ENCODE results near the gene CYB5D1.
A peak's percentile ranks its signal among the peaks of the same experiment; 100 is the strongest.

Gene CYB5D1

DNA sequence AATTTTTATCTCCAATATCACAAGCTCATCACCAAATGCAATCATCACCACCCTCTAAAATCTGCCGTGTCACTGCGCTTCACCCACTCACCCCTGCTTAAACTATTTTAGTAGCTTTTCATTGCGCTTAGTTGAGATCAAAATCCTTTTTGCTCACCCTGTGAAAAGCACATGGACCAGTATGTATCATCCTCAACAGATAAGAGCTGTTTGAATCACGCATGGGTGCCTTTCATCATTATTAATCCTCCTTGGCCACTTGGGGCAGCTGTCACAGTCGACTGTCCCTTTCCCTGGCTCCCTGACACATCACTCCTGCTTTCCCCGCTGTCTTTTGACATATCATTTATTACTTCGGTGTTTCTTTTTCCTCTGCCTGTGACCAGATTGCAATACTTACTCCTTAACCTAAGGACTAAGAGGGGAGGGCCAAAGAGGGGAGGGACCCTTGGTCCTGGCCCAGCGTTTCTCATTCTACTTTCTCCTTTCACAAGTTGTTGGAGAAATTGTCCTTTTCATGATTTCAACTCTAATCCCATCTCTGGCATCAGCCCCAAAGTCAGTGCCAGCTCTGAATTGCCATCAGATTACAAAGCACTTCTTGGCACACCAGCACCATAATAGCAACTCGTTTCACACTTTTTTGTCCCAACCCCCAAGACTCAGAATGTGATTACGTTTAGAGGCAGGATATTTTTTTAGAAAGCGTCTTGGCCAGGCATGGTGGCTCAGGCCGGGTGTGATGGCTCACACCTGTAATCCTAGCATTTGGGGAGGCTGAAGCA lies 32.4 kb upstream of the CYB5D1 start:
- TF ChIP-seq, protein P1, sequence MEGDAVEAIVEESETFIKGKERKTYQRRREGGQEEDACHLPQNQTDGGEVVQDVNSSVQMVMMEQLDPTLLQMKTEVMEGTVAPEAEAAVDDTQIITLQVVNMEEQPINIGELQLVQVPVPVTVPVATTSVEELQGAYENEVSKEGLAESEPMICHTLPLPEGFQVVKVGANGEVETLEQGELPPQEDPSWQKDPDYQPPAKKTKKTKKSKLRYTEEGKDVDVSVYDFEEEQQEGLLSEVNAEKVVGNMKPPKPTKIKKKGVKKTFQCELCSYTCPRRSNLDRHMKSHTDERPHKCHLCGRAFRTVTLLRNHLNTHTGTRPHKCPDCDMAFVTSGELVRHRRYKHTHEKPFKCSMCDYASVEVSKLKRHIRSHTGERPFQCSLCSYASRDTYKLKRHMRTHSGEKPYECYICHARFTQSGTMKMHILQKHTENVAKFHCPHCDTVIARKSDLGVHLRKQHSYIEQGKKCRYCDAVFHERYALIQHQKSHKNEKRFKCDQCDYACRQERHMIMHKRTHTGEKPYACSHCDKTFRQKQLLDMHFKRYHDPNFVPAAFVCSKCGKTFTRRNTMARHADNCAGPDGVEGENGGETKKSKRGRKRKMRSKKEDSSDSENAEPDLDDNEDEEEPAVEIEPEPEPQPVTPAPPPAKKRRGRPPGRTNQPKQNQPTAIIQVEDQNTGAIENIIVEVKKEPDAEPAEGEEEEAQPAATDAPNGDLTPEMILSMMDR (IDR thresholded peaks at IDR 0.05; ENCODE audit: low read depth, low read length), result no peak
- H3K4me3 ChIP-seq (ENCODE audit: low read depth, low read length), result no peak overlapping the region

DNA sequence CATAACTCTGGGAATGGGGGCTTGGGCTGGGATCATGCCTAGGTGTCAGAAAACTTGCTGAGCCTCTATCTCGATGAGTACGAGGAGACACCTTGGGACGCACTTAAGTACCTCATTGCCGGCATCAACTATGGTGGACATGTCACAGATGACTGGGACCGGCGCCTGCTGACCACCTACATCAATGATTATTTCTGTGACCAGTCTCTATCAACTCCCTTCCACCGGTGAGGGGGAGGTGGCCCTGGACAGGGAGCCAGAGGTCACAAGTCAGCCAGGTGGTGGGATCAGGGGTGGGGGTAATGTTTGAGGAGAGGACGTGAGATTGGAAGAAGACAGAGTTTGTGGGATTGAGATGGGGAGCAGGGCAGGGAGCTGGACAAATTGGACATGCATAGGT lies 27.2 kb upstream of the CYB5D1 start:
- TF ChIP-seq, protein P1 (IDR thresholded peaks at IDR 0.05; ENCODE audit: low read depth, low read length), result no peak
- no peak overlapping the region for H3K4me3 ChIP-seq (ENCODE audit: low read depth, low read length)

DNA sequence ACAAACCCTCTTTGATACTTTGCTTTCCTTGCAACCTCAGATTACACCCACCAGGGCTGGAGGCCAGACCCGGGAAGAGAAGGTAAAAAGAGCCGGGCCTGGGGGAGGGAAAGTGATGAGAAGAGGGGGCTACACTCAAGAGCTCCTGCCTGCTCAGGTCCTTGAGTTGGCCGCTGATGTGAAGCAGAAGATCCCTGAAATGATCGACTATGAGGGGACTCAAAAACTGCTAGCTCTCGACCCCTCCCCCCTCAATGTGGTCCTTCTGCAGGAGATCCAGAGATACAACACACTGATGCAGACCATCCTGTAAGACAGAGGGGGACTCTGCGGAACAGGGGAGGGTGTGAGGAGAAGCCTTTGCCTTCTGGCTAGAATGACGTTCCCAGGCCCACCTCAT lies 26.6 kb upstream of the CYB5D1 start:
- TF ChIP-seq, protein P1 (IDR thresholded peaks at IDR 0.05; ENCODE audit: low read depth, low read length), result no peak
- no peak overlapping the region for H3K4me3 ChIP-seq (ENCODE audit: low read depth, low read length)

DNA sequence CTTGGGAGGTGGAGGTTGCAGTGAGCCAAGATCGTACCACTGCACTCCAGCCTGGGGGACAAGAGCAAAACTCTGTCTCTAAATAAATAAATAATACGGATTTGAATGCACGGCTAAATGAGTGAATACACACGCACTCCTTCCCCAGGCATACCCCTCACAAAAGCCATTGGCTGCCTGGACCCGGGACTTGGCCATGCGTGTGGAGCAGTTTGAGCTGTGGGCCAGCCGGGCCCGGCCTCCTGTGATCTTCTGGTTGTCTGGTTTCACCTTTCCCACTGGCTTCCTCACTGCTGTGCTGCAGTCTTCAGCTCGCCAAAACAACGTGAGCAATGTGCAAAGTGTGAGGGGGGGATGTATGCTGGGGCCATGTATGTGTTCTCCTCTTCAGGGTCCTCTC lies 25.4 kb upstream of the CYB5D1 start:
- TF ChIP-seq, protein P1 (IDR thresholded peaks at IDR 0.05; ENCODE audit: low read depth, low read length), result no peak

DNA sequence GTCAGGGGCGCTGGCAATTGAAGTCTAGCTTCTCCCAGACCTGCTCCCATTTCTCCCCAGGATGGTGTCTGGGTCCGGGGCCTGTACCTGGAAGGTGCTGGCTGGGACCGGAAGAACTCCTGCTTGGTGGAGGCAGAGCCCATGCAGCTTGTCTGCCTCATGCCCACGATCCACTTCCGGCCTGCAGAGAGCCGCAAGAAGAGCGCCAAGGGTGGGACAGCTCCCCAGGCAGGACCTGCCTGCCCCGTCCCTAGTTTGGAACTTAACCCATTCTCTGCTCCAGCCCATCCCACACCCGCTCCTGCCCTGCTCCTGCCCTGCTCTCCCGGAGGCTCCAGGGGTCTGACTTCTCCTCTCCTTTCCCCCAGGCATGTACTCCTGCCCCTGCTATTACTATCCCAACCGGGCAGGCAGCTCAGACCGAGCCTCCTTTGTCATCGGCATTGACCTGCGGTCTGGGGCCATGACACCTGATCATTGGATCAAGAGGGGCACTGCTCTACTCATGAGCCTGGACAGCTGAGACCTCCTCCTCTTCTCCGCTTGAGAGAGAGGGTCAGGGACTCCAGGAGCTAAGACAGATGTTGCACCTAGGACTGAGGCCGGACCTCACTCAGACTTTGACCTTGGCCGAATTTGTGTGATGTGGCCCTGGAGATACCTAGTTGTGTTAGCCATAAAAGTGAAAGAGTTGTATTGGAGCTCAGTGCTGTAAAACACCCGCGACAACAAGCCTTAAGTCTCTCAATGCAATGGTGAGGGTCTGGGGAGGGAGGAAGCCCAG lies 24.6 kb upstream of the CYB5D1 start:
- TF ChIP-seq, protein P1 (IDR thresholded peaks at IDR 0.05; ENCODE audit: low read depth, low read length), result no peak
- peak overlapping the region; percentile 79 for H3K4me3 ChIP-seq (ENCODE audit: low read depth, low read length)

More for the DNA sequence above, 25.4 kb upstream of the CYB5D1 start:
- H3K4me3 ChIP-seq (ENCODE audit: low read depth, low read length), result no peak overlapping the region

DNA sequence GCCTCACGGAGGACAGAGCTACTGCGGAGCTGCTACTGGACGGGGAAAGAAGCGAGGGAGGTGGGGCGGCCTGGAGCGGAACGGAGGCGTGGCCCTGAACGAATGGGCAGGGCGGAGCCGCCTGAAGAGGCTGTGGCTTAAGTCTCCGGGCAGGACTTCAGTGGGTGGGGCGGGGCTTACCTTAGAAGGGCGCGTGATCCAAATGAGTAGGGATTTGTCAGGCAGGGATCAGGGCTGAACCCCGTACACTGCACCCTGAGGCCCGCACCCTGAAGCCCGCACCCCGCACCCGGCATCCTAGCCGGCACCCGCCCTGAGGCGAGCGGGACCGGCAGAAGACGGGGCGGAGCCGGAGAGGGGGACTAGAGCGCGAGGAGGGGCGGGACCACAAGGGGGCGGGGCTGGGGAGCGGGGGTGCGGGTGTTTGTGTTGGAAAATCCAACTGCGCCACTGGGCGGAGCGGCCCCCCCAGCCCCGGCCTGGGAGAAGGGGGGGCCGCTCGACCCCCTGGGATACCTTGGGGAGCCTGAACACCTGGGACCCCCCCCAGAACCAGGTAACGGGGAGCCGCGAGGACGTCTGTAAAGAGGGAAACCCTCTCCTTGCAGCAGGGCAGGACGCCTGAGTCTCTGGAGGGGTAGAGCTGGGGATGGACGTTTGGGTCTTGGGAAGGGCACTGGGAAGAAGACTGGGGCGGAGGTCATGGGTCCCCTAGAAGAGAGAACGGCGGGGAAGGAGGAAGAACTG lies 23.8 kb upstream of the CYB5D1 start, which contains the start of gene KDM6B:
Gene KDM6B, plus strand, starts transcription at position 423 of the 747 bp plus-strand sequence. CDS start 11,338 bp downstream, outside the sequence.
- peak within 1 kb of the TSS; percentile 79 for H3K4me3 ChIP-seq (ENCODE audit: low read depth, low read length)
- TF ChIP-seq, protein P1 (IDR thresholded peaks at IDR 0.05; ENCODE audit: low read depth, low read length), result no peak

All from WI38 (cell line).